CD14-positive monocyte (primary cell): ENCODE measurements around the gene SMARCA4. TPM values are rescaled to one million over a fixed set of nuclear protein-coding genes. Genes with fewer than 3 reads are reported as not detected.

Source experiments
- DNase-seq, 3 donors: peaks; one replicate each; pipeline ENCODE4 v3.0.0-alpha.2; 2011 to 2022
- H2AFZ ChIP-seq: 2 replicates; pipeline ENCODE4 v1.6.0; 2012; ENCODE audit warnings: mild to moderate bottlenecking, low read depth, low read length, inconsistent platforms; ENCODE audit not compliant: insufficient read depth, poor library complexity, severe bottlenecking
- H3K27ac ChIP-seq, 2 donors: 1 replicate in 1 of 2; 2 replicates in 1 of 2; pipeline ENCODE4 v1.5.1; 2012 to 2013; ENCODE audit warnings: low read length in 2 of 2, control low read depth in 1 of 2, inconsistent platforms in 1 of 2, low read depth in 1 of 2, mild to moderate bottlenecking in 1 of 2
- H3K27me3 ChIP-seq, 2 donors: one replicate each; pipeline versions ENCODE4 v1.6.0 to v1.6.1; 2011 to 2013; ENCODE audit warnings: low read length in 2 of 2; ENCODE audit not compliant: control insufficient read depth in 2 of 2, insufficient read depth in 2 of 2
- H3K36me3 ChIP-seq, 2 donors: replicated peaks in 1 of 2; 1 replicate in 1 of 2; 2 replicates in 1 of 2; pipeline versions ENCODE4 v1.5.1 to v1.6.1; 2012 to 2013; ENCODE audit warnings: low read length in 2 of 2, control low read depth in 1 of 2, inconsistent platforms in 1 of 2, mild to moderate bottlenecking in 1 of 2; ENCODE audit not compliant: insufficient read depth in 2 of 2, control insufficient read depth in 1 of 2
- H3K4me1 ChIP-seq, 2 donors: 1 replicate in 1 of 2; 2 replicates in 1 of 2; pipeline versions ENCODE4 v1.5.1 to v1.6.1; 2012 to 2013; ENCODE audit warnings: low read length in 2 of 2, control low read depth in 1 of 2, inconsistent platforms in 1 of 2, mild to moderate bottlenecking in 1 of 2, moderate library complexity in 1 of 2; ENCODE audit not compliant: insufficient read depth in 2 of 2, control insufficient read depth in 1 of 2
- H3K4me2 ChIP-seq: replicated peaks from 2 replicates; pipeline ENCODE3; 2012; ENCODE audit warnings: low read length, moderate library complexity, mild to moderate bottlenecking; ENCODE audit not compliant: poor library complexity, severe bottlenecking; ENCODE audit errors: extremely low read depth
- H3K4me3 ChIP-seq, 3 experiments: fragments of 200-600 bp in 1 of 3; sonication (generic) in 1 of 3; replicated peaks in 1 of 3; 1 replicate in 2 of 3; 2 replicates in 1 of 3; pipeline ENCODE4 v1.5.1; 2011 to 2013; ENCODE audit warnings: low read length in 3 of 3, mild to moderate bottlenecking in 3 of 3, control low read depth in 2 of 3, low read depth in 2 of 3, inconsistent platforms in 1 of 3, moderate library complexity in 1 of 3
- H3K79me2 ChIP-seq: 2 replicates; pipeline ENCODE4 v1.6.0; 2012; ENCODE audit warnings: mild to moderate bottlenecking, control low read depth, inconsistent platforms, low read length, moderate library complexity; ENCODE audit not compliant: insufficient read depth
- H3K9ac ChIP-seq: 2 replicates; pipeline ENCODE4 v1.6.0; 2017; ENCODE audit warnings: low read length, mild to moderate bottlenecking; ENCODE audit not compliant: insufficient read depth, poor library complexity, severe bottlenecking
- H3K9me3 ChIP-seq, 2 donors: replicated peaks in 1 of 2; 1 replicate in 1 of 2; 2 replicates in 1 of 2; pipeline versions ENCODE4 v1.5.1 to v1.6.1; 2012 to 2013; ENCODE audit warnings: low read length in 2 of 2, control low read depth in 1 of 2; ENCODE audit not compliant: control insufficient read depth in 1 of 2, insufficient read depth in 1 of 2
- H4K20me1 ChIP-seq: 2 replicates; pipeline ENCODE4 v1.6.0; 2012; ENCODE audit warnings: mild to moderate bottlenecking, low read length, control low read depth, moderate library complexity; ENCODE audit not compliant: insufficient read depth
- H3K27ac Mint-ChIP-seq, 7 donors: one replicate each; pipeline ENCODE4 v1.8.0; 2020; ENCODE audit warnings: mild to moderate bottlenecking in 7 of 7, mixed read lengths in 7 of 7, moderate library complexity in 6 of 7, inconsistent platforms in 2 of 7
- H3K27me3 Mint-ChIP-seq, 3 donors: one replicate each; pipeline ENCODE4 v1.8.0; 2021 to 2022; ENCODE audit warnings: low read depth in 3 of 3, mild to moderate bottlenecking in 3 of 3, mixed read lengths in 3 of 3, moderate library complexity in 3 of 3, inconsistent platforms in 1 of 3
- H3K36me3 Mint-ChIP-seq, 2 donors: one replicate each; pipeline ENCODE4 v1.8.0; 2020; ENCODE audit warnings: mixed read lengths in 2 of 2, inconsistent platforms in 1 of 2, mild to moderate bottlenecking in 1 of 2
- H3K4me1 Mint-ChIP-seq: one replicate; pipeline ENCODE4 v1.8.0; 2020; ENCODE audit warnings: mild to moderate bottlenecking, mixed read lengths
- H3K4me3 Mint-ChIP-seq, 2 donors: one replicate each; pipeline ENCODE4 v1.8.0; 2020; ENCODE audit warnings: mild to moderate bottlenecking in 2 of 2, mixed read lengths in 2 of 2, moderate library complexity in 1 of 2
- H3K9me3 Mint-ChIP-seq, 7 donors: one replicate each; pipeline ENCODE4 v1.8.0; 2020 to 2022; ENCODE audit warnings: mixed read lengths in 7 of 7, mild to moderate bottlenecking in 6 of 7, moderate library complexity in 6 of 7, inconsistent platforms in 2 of 7
- CTCF ChIP-seq: fragments of 200-600 bp; IDR thresholded peaks from one replicate; pipeline ENCODE4 v1.8.0; 2022; ENCODE audit warnings: antibody characterized with exemption, mild to moderate bottlenecking
- WGBS: methylation state at CpG from one replicate; pipeline ENCODE4 v1.1.5; 2013; ENCODE audit warnings: missing lambda C conversion rate; ENCODE audit not compliant: insufficient coverage; 5-methylcytosine and 5-hydroxymethylcytosine counted together
- intact Hi-C, 2 donors: fragments of 100-400 bp; cut with micrococcal nuclease; formaldehyde crosslinking; loops; one replicate each; pipeline versions ENCODE4 v1.15.0 to v1.15.1; 2023
- polyA plus RNA-seq, 3 donors: library from polyadenylated mRNA; depleted of rRNA in 1 of 3; unstranded in 2 of 3; stranded (reverse) in 1 of 3; fragments of 300-500 nt in 2 of 3; fragments of >200 nt in 1 of 3; fragmentation: Illumina TruSeq in 2 of 3; gene quantifications; 1 replicate in 2 of 3; 2 replicates in 1 of 3; pipeline ENCODE4 v1.2.3, GENCODE V29; 2012 to 2021

The SMARCA4 gene
- polyA plus RNA-seq, 3 donors = 5.1 to 53.3 (median 7.0) TPM

- Mint-ChIP-seq H3K27ac (no peak overlapping the region), H3K36me3 (peaks cover 53 to 87% of the 10 kb centered on the region in 2 donors), H3K9me3 (no peaks in the 10 kb centered on the region), H3K4me3 (no peak overlapping the region), H3K27me3 (peaks cover 1 to 25% (median 16%) of the 10 kb centered on the region in 3 donors), H3K4me1 (peaks cover 13% of the 10 kb centered on the region)
- TF ChIP-seq CTCF = no peak
- peaks cover 21 to 61% of the 10 kb centered on the region in 2 donors for H3K36me3 ChIP-seq
- H3K27me3 ChIP-seq = peaks cover 0 to 15% of the 10 kb centered on the region in 2 donors
- no peak overlapping the region for H3K9ac ChIP-seq
- no peaks in the 10 kb centered on the region for H3K79me2 ChIP-seq
- no peaks in the 10 kb centered on the region for H3K9me3 ChIP-seq
- no peak for DNase-seq
- no peak overlapping the region for H3K4me2 ChIP-seq
- H2AFZ ChIP-seq = no peak overlapping the region
- no peak overlapping the region for H3K4me3 ChIP-seq
- intact Hi-C loops = no loop called here
- 100% methylated on average over 7 of the region's 8 CpGs for WGBS
- peaks cover 28% of the 10 kb centered on the region for H4K20me1 ChIP-seq
- no peak overlapping the region for H3K27ac ChIP-seq
- peaks cover 9 to 12% of the 10 kb centered on the region in 2 donors for H3K4me1 ChIP-seq
Measured at GRCh38 chr19:11054628-11055027, 93.8 kb downstream of the SMARCA4 start.

- Histone ChIP-seq H3K36me3 (peaks cover 40 to 74% of the 10 kb centered on the region in 2 donors), H3K9ac (no peak overlapping the region), H3K27ac (no peak overlapping the region), H3K27me3 (no peaks in the 10 kb centered on the region), H3K79me2 (no peaks in the 10 kb centered on the region), H4K20me1 (no peaks in the 10 kb centered on the region), H3K4me2 (no peak overlapping the region), H3K4me3 (no peak overlapping the region), H3K4me1 (no peaks in the 10 kb centered on the region), H3K9me3 (no peaks in the 10 kb centered on the region), H2AFZ (no peak overlapping the region)
- Mint-ChIP-seq H3K36me3 (peaks cover 63 to 90% of the 10 kb centered on the region in 2 donors), H3K9me3 (no peaks in the 10 kb centered on the region), H3K27me3 (peaks cover 0 to 4% (median 0%) of the 10 kb centered on the region in 3 donors), H3K4me3 (no peak overlapping the region), H3K27ac (peak overlapping the region in 1 of 7 donors; percentile 18), H3K4me1 (no peaks in the 10 kb centered on the region)
- no peak for DNase-seq
- 96% methylated on average over 31 of the region's 34 CpGs for WGBS
- intact Hi-C loops = no loop called here
- TF ChIP-seq CTCF = no peak
Measured at GRCh38 chr19:11058246-11059030, 97.6 kb downstream of the SMARCA4 start.
